PFSK-1 (cell line): Measurements from ENCODE around the gene SSH2.

ENCODE experiments used
- FOXP2 ChIP-seq: optimal IDR thresholded peaks from 2 replicates; pipeline ENCODE3; 2011; ENCODE audit warnings: borderline replicate concordance, control low read depth, inconsistent platforms; ENCODE audit not compliant: insufficient read depth; ENCODE audit errors: extremely low read length, extremely low read depth
- POLR2AphosphoS5 ChIP-seq: IDR thresholded peaks from 2 replicates; pipeline ENCODE4 v1.6.1; 2012; ENCODE audit warnings: low read depth, mild to moderate bottlenecking, control low read depth, low read length, moderate library complexity
- SIN3A ChIP-seq: IDR thresholded peaks from 2 replicates; pipeline ENCODE4 v1.6.1; 2012; ENCODE audit warnings: mild to moderate bottlenecking, low read length, moderate library complexity, borderline replicate concordance; ENCODE audit not compliant: insufficient read depth
- TAF1 ChIP-seq: IDR thresholded peaks from 2 replicates; pipeline ENCODE4 v1.6.1; 2012; ENCODE audit warnings: low read length, control low read depth, borderline replicate concordance; ENCODE audit not compliant: insufficient read depth
- TF ChIP-seq, protein P1 (sequence below), 2 experiments: IDR thresholded peaks; 2 replicates each; pipeline versions ENCODE4 v1.6.1 to v1.8.0; 2011 to 2012; ENCODE audit warnings: low read depth in 2 of 2, low read length in 2 of 2, control low read depth in 1 of 2, inconsistent platforms in 1 of 2, mild to moderate bottlenecking in 1 of 2, moderate library complexity in 1 of 2; ENCODE audit not compliant: insufficient read depth in 1 of 2

Gene SSH2

DNA sequence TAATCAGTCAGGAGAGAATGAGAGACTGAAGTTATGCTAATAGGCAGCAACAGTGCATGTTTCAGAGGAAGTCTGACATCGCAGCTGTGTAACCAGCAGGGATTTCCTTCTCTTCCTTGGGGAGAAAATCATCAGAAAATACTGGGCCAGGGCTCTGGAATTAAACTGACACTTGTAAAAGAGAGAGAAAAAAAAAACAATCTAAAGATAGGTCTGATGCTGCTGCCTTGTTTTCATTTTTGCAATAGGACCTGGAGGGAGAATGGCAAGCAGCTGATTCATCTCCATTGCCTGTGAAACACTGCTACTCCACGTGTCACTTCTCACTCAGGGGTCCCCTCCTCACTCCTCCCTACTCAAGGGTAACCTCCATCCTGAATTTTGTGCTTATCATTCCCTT lies 289.6 kb downstream of the SSH2 start:
- TF ChIP-seq, protein P1, sequence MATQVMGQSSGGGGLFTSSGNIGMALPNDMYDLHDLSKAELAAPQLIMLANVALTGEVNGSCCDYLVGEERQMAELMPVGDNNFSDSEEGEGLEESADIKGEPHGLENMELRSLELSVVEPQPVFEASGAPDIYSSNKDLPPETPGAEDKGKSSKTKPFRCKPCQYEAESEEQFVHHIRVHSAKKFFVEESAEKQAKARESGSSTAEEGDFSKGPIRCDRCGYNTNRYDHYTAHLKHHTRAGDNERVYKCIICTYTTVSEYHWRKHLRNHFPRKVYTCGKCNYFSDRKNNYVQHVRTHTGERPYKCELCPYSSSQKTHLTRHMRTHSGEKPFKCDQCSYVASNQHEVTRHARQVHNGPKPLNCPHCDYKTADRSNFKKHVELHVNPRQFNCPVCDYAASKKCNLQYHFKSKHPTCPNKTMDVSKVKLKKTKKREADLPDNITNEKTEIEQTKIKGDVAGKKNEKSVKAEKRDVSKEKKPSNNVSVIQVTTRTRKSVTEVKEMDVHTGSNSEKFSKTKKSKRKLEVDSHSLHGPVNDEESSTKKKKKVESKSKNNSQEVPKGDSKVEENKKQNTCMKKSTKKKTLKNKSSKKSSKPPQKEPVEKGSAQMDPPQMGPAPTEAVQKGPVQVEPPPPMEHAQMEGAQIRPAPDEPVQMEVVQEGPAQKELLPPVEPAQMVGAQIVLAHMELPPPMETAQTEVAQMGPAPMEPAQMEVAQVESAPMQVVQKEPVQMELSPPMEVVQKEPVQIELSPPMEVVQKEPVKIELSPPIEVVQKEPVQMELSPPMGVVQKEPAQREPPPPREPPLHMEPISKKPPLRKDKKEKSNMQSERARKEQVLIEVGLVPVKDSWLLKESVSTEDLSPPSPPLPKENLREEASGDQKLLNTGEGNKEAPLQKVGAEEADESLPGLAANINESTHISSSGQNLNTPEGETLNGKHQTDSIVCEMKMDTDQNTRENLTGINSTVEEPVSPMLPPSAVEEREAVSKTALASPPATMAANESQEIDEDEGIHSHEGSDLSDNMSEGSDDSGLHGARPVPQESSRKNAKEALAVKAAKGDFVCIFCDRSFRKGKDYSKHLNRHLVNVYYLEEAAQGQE (IDR thresholded peaks at IDR 0.05; ENCODE audit: insufficient read depth in 1 of 2, low read depth in 2 of 2, low read length in 2 of 2) = no peak
- TF ChIP-seq SIN3A (no peak), FOXP2 (no peak), TAF1 (no peak), POLR2AphosphoS5 (no peak)

DNA sequence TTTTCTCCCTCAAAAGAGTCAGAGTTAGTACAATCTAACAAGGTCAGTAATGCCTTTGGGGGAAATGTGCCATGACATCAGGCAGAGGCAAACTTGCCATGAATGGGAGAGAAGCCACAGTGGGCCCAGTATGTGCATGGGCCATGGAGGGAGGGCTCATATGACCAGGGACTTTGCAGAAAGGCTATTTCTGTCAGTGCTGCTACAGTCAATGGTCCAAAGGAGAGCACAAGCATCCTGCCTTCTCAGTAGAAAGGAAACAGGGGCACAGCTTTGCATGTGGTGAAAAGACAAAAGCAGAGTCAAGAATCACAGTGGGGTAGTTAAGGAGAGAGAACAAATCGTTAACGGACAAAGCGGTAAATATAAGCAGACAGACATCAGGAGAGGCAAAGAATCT lies 296.1 kb downstream of the SSH2 start:
- TF ChIP-seq POLR2AphosphoS5 (no peak), TAF1 (no peak), FOXP2 (no peak), SIN3A (no peak)
- TF ChIP-seq, protein P1 (IDR thresholded peaks at IDR 0.05; ENCODE audit: insufficient read depth in 1 of 2, low read depth in 2 of 2, low read length in 2 of 2) = no peak

DNA sequence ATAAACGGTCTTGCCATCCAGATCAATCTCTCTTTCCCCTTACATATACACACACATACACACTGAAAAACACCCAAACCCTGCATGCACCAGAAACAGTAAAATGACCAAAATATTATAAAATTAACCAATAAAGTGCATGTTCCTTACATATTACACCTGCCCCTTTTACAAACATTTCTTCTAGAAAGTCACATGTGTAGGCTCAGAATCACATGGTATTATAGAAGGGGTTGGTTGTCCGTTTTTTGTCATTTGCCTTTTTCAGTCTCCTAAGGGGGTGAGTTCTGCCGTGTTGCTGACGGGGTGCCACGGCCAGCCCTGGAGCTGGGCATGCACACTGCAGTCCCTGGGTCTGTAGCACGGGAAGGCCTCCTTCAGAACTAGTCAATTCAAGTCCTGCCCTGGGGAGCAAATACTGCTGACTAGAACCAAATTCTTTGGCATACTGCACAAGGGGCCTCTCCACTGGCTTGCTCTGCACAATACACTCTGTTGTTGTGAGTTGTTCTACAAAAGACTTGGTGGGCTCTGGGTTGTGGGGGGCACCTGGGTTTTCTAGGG lies 299.3 kb downstream of the SSH2 start:
- TF ChIP-seq POLR2AphosphoS5 (no peak), TAF1 (no peak), FOXP2 (no peak), SIN3A (no peak)
- TF ChIP-seq, protein P1 (IDR thresholded peaks at IDR 0.05; ENCODE audit: insufficient read depth in 1 of 2, low read depth in 2 of 2, low read length in 2 of 2) = no peak

DNA sequence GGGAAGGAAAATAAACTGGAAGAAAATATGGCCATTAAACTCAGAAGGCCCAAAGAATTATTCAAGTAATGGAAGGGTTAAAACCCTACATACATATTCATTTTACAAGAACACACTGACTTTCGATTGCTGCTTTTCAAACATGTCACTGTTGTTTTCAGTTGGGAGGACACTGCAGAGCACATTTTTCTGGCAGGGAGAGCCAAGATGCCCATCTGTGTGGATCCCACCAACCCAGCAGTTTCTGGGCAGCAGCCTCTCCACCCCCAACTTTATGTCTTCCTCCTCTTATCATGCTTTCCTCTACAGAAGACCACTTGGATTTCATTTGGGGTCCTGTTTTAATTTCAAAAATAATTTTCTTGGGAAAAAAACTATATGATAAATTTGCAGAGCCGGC lies 300.2 kb downstream of the SSH2 start:
- TF ChIP-seq POLR2AphosphoS5 (no peak), SIN3A (no peak), TAF1 (no peak), FOXP2 (no peak)
- TF ChIP-seq, protein P1 (IDR thresholded peaks at IDR 0.05; ENCODE audit: insufficient read depth in 1 of 2, low read depth in 2 of 2, low read length in 2 of 2) = no peak
